ENCODE measurements around the gene SORCS2. TPM values are rescaled to one million over a fixed set of nuclear protein-coding genes. Genes with fewer than 3 reads are reported as not detected.

SORCS2 gene

DNA sequence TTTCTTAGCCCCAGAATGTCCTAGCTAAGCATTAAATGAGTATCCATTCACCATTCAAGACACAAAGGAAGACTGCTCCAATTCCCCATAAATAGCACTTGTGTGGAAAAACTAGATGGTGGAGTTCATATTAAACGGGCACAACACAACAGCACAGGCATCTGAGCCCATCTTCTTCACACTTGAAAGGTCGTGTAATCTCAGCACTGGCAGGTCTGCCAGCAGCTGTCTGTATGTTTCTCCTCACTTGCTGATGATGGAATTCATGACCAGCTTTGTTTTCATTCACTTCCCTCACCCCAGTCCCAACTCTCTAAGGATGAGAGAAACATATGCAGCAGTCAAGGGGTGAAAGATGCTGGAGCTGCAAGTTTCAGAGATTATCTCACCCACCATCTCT is 598.7 kb downstream of the SORCS2 start:
- no peak overlapping the region for H2BK5ac ChIP-seq (ENCODE audit: low read depth, low read length, poor library complexity, severe bottlenecking)
- H2AFZ ChIP-seq (ENCODE audit: low read depth, low read length) = no peak overlapping the region
- H3K4me1 ChIP-seq (ENCODE audit: control insufficient read depth, insufficient read depth, low read depth, low read length) = peaks cover 2% of the 10 kb centered on the region
- no peak overlapping the region for H2BK120ac ChIP-seq (ENCODE audit: low read depth, low read length)
- DNase-seq = no peak
- no peak overlapping the region for H4K8ac ChIP-seq (ENCODE audit: low read length)
- H3K4ac ChIP-seq (ENCODE audit: low read depth in 1 of 2, low read length in 2 of 2) = peak overlapping the region in 1 of 2 experiments; percentile 37
- no peak overlapping the region for H3K4me2 ChIP-seq (ENCODE audit: low read length, poor library complexity, severe bottlenecking)
- H2AK5ac ChIP-seq (ENCODE audit: low read length, severe bottlenecking) = no peak overlapping the region
- H3K36me3 ChIP-seq (ENCODE audit: control insufficient read depth in 1 of 2, insufficient read depth in 2 of 2, low read depth in 1 of 2, low read length in 2 of 2) = peaks cover 46 to 65% of the 10 kb centered on the region in 2 experiments
- H4K91ac ChIP-seq (ENCODE audit: low read length) = no peak overlapping the region
- no peak overlapping the region for H3K4me3 ChIP-seq (ENCODE audit: insufficient read depth in 1 of 2, low read depth in 1 of 2, low read length in 2 of 2)
- no peaks in the 10 kb centered on the region for H3K27me3 ChIP-seq (ENCODE audit: control insufficient read depth in 1 of 2, insufficient read depth in 1 of 2, low read length in 2 of 2)
- no peak overlapping the region for H2BK12ac ChIP-seq (ENCODE audit: low read length in 2 of 2)
- no peak overlapping the region for H3K18ac ChIP-seq (ENCODE audit: low read depth in 1 of 2, low read length in 2 of 2)
- peaks cover 50% of the 10 kb centered on the region for H3K79me1 ChIP-seq (replicated peaks; ENCODE audit: low read length, poor library complexity, severe bottlenecking)
- no peak overlapping the region for H2BK15ac ChIP-seq (ENCODE audit: low read depth, poor library complexity, severe bottlenecking)
- no peak overlapping the region for H3K14ac ChIP-seq (ENCODE audit: low read length in 2 of 2)
- WGBS = 92% methylated on average over 2 of the region's 2 CpGs
- no peak overlapping the region for H3K23ac ChIP-seq (ENCODE audit: low read length in 2 of 2)
- no peaks in the 10 kb centered on the region for H3K9me3 ChIP-seq (ENCODE audit: control insufficient read depth, low read length)
- H3K27ac ChIP-seq (ENCODE audit: low read length, poor library complexity, severe bottlenecking) = no peak overlapping the region
- no peak overlapping the region for H3K9ac ChIP-seq (ENCODE audit: low read length)

Small RNA genes within 50 kb of the gene (small RNA-seq; reads per million reads assigned to genes)
- gene MIR4274 (ENCODE audit: low read depth) = not detected
- not detected for gene MIR4798 (ENCODE audit: low read depth)

All from mesenchymal stem cell (in vitro differentiated cells and primary cell).